ENCODE measurements around the gene DUSP10. TPM values are rescaled to one million over a fixed set of nuclear protein-coding genes. Genes with fewer than 3 reads are reported as not detected.

The DUSP10 gene
- 3.5 TPM for total RNA-seq
- long read RNA-seq, partial matches to known transcripts = 1 of 2 reads
- long read RNA-seq, other reads (novel, unspliced or antisense) = 0 of 2 reads

DNA sequence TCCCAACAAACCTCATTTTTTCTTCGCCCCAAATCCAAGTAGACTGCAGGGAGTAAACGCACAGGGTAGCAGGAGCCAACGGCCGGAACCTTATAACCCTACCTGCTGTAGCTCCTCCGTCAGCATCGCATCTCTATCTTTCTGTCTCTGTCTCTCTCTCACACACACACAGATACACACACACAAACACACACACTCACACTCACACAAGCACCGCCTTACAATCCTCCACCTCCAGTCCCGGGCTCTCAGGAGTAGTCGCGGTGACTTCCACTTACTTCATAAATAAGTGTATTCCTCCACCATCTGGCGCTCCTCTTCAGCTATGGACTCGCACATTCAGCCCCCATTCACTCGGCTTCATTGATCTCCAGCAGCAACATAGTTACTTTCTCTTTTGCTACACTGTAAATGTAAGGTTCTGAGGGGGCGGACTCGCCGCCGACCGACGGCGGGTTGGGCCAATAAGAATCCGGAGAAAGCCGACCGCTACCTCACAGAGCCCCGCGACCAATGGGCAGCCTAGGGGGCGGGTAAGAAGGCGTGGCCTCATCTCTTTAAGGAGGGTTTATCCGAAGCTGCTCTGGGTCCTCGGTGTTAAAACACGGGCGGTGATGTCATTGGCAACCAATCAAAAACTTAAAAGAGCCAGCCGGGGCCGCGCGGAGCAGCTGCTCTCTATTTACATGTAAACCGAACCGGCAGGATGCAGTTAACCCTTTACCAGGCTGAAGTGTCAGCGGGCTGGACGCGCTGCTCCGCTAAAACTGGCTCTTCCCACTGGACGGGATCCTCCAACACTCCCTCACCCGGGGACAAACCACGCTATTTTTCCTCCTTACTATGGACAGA, at the start of gene DUSP10:
Gene DUSP10 (minus strand): TSS at position 387 of the 852 bp plus-strand sequence. CDS start 2,345 bp downstream, outside the sequence.
- ATAC-seq (peak; percentile 93), DNase-seq (peak; percentile 98)
- intact Hi-C loops (cut with micrococcal nuclease) = no loop called here

GRCh38 chr1:221788466-221788865, 46.6 kb upstream of the DUSP10 start:
- intact Hi-C loops (cut with micrococcal nuclease) = no loop called here
- DNase-seq (no peak), ATAC-seq (no peak)

- intact Hi-C loops (cut with micrococcal nuclease) = no loop called here
- ATAC-seq (no peak), DNase-seq (no peak)
These were observed 44.8 kb upstream of the DUSP10 start for GRCh38 chr1:221786647-221787046.

GRCh38 chr1:221783936-221784335, 42.0 kb upstream of the DUSP10 start:
- no peak for DNase-seq
- no peak for ATAC-seq
- intact Hi-C loops (cut with micrococcal nuclease) = no loop called here

GRCh38 chr1:221783437-221783836, 41.5 kb upstream of the DUSP10 start:
- DNase-seq (no peak), ATAC-seq (no peak)
- intact Hi-C loops (cut with micrococcal nuclease) = no loop called here

GRCh38 chr1:221782970-221783369, 41.1 kb upstream of the DUSP10 start:
- no peak for ATAC-seq
- no peak for DNase-seq
- intact Hi-C loops (cut with micrococcal nuclease) = no loop called here

GRCh38 chr1:221782477-221782876, 40.6 kb upstream of the DUSP10 start:
- intact Hi-C loops (cut with micrococcal nuclease) = no loop called here
- ATAC-seq (no peak), DNase-seq (no peak)

GRCh38 chr1:221781102-221781755, 39.3 kb upstream of the DUSP10 start:
- DNase-seq (no peak), ATAC-seq (no peak)
- intact Hi-C loops (cut with micrococcal nuclease) = no loop called here

DNA sequence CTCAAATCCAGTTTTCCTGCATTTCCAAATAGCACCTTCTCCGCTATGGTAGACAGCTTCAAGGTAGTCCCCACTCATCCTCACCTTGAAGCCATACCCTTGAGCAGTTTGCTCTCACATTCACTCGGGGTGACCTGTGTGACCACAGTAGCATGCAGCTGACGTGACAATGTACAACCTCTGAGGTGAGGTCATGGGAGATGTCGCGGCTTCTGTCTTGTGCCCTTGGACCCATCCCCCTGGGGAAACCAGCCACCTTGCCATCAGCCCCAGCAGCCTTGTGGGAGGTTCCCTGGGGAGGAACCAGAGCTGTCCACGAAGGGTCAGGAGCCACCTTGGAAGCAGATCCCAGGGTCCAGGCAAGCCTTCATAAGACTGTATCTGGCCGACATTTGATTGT, 38.3 kb upstream of the DUSP10 start:
- intact Hi-C loops (cut with micrococcal nuclease) = no loop called here
- ATAC-seq = no peak
- no peak for DNase-seq

DNA sequence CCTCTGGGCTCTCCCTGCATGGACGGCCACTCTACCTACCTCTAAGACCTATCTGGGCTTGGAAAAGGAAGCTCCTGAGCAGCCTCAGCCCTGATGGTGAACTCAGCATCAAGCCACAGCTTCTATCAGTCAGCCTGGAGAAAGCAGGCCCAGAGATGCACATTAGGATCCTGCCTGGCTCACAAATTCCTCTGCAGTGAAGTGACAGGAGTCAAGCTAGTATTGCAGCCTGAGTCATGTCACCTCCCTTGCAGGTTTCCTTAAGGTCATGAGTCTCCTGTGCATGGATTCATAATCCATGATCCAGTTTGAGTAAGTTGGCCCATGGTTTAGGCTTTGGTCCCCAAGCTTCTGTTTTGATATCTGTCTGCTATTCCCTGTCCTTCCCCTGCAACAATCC, 37.9 kb upstream of the DUSP10 start:
- no peak for DNase-seq
- ATAC-seq = no peak
- intact Hi-C loops (cut with micrococcal nuclease) = no loop called here

DNA sequence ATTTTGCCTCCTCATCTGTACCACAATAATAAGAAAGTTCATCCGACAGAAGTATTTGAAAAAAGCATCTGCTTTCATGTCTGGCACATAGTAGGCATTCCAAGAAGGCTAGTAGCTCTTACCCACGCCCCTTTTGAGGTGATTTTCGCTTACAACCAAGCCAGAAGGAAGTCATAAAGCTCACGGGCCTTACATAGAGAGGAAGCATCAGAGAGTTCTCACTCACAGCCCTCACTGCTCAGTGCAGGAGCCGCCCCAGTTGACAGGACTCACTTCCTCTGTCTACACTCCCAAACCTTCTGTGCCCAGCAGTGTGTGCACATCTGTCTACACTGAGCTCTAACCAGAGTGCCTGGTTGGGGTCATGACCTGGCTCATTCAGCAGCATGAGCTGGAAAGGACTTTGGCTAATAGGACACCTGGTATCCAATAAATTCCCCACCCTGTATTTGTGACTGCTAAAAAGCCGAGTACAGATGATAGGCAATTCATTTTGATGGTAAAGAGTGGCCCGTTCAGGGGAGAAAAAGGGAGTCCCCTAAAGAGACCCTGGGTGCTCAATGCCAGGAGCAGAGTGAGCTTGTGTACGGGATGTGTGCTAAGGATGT, 36.8 kb upstream of the DUSP10 start:
- peak; percentile 31 for ATAC-seq
- no peak for DNase-seq
- intact Hi-C loops (cut with micrococcal nuclease) = no loop called here

DNA sequence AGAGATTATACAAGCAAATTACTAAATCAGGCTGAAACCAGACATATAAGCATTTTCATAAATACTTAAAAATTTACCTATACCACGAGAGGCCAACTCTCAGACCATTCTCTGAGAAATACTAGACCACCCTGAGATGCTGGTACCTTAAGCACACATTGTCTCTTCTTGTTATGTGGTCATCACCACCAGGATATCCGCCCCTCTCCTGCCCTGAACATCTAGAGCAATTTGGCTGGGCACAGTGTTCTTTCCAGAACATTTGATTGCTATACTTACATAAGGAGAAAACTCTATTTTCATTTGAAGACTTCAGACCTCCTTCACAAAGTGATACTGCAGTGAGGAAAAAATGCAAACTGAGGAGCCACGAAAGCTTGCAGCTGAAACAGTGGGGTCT, 36.2 kb upstream of the DUSP10 start:
- ATAC-seq = no peak
- intact Hi-C loops (cut with micrococcal nuclease) = no loop called here
- DNase-seq = no peak

- no peak for ATAC-seq
- intact Hi-C loops (cut with micrococcal nuclease) = no loop called here
These were observed 35.7 kb upstream of the DUSP10 start for GRCh38 chr1:221777431-221778072.

GRCh38 chr1:221776495-221777301, 34.8 kb upstream of the DUSP10 start:
- intact Hi-C loops (cut with micrococcal nuclease) = no loop called here
- DNase-seq (no peak), ATAC-seq (no peak)

More at GRCh38 chr1:221777431-221778072, 35.7 kb upstream of the DUSP10 start:
- DNase-seq = no peak

- intact Hi-C loops (cut with micrococcal nuclease) = no loop called here
These were observed 33.3 kb upstream of the DUSP10 start for GRCh38 chr1:221775206-221775605.

GRCh38 chr1:221774054-221774842, 32.4 kb upstream of the DUSP10 start:
- ATAC-seq = no peak

More at GRCh38 chr1:221775206-221775605, 33.3 kb upstream of the DUSP10 start:
- no peak for DNase-seq
- ATAC-seq = no peak

DNA sequence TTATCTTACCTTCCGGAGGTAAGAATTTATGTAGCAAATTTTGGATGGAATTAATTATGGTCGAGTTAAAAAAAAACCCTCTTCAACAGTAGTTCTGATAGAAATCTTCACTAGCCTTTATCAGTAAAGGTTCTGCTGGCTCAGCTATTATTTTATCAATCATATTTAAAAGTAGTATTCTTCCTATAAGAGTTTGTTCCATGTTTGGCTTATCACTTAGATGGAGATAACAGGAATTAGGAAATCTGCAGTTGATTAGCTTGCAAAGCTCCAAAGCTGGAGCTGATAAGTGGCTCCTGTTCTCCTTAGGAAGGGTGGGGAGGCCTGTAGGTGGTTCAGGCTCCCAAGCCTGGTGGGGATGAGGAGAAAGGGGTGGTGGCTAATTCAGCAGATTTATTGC, 31.5 kb upstream of the DUSP10 start:
- intact Hi-C loops (cut with micrococcal nuclease) = no loop called here
- no peak for ATAC-seq
- DNase-seq = no peak

More at GRCh38 chr1:221774054-221774842, 32.4 kb upstream of the DUSP10 start:
- no peak for DNase-seq
- intact Hi-C loops (cut with micrococcal nuclease) = no loop called here

- ATAC-seq (no peak), DNase-seq (no peak)
- intact Hi-C loops (cut with micrococcal nuclease) = no loop called here
These were observed 30.2 kb upstream of the DUSP10 start for GRCh38 chr1:221772117-221772516.
